ENCODE measurements around the gene LRSAM1.

LRSAM1 gene

GRCh38 chr9:127506117-127506813, 55.0 kb downstream of the LRSAM1 start:
- no peak for DNase-seq
- in situ Hi-C loops (cut with MboI; ENCODE audit: low pct_unique_long_range_greater_than_20kb, low sequenced_read_pairs): no loop called here

- no peak for DNase-seq
- in situ Hi-C loops (cut with MboI; ENCODE audit: low pct_unique_long_range_greater_than_20kb, low sequenced_read_pairs): no loop called here
These were observed 55.8 kb downstream of the LRSAM1 start for GRCh38 chr9:127506814-127507750.

DNA sequence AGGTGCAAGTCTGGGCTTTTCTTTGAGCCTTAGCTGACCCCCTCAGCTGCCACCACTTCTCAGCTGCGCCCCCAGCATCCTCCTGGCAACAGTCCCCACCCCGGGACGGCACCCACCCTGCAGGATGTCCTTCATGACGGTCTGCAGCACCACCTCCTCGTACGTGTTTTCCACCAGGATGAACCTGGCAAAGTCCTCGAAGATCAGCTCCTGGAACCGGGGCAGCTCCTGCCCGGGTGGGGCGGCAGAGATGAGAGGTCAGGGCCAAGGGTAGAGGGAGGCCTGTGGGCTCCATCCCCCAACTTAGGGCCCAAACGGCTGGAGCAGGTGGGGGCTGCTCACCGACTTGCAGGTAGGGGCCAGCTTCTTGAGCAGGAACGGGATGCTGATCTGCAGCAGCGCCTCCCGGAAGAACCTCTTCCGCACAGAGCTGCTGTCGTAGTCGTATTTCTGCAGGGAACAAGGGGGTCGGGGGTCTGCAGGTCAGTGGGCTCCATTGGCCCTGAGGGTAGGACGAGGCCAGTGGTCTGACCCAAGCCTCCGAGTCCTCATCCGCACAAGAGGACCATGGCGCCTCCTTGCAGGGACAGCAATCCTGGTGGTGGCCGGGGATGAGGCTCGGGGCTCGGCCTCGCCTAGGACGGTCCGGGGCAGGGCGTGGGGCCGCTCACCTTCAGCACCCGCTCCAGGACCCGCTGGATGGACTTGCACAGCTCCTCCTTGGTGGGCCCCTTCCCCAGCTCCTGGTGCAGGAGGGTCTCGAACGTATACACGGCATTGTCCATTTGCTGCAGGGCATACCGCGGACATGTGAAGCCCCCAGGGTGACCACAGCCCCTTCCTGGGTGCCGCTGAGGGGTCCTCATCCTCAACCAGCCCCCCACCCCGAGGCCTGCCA, 56.7 kb downstream of the LRSAM1 start:
- no peak for DNase-seq
- in situ Hi-C loops (cut with MboI; ENCODE audit: low pct_unique_long_range_greater_than_20kb, low sequenced_read_pairs): no loop called here

- DNase-seq: no peak
- in situ Hi-C loops (cut with MboI; ENCODE audit: low pct_unique_long_range_greater_than_20kb, low sequenced_read_pairs): no loop called here
These were observed 57.6 kb downstream of the LRSAM1 start for GRCh38 chr9:127508901-127509260.

DNA sequence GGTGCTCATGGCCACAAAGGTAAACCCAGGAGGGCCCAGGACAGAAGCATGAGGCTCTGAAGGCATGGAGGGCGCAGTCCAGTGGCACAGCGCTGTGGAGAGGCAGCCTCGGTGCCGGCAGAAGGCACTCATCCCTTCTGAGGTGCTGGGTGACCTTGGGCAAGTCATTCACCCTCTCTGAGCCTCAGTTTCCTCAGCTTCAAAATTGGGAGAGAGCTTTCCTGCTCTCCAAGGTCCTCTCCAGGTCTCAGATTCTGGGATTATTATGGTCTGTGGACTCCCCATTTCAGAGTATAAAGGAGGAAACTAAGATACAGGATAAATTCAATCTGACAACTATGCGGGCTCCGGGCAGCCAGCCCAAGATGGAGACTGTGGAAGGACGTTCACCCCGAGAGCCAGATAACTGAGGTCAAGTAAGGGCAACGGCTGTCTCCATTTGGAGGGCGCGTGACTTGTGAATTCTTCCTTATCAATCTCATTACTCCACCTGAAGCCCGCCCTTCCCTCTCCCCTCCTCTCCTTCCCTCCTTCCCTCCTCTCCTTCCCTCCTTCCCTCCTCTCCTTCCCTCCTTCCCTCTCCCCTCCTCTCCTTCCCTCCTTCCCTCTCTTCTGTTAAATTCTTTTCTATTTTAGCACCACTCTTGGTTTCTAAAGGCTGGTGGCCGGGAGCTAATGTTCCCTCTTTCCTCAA, 58.1 kb downstream of the LRSAM1 start:
- DNase-seq: no peak
- in situ Hi-C loops (cut with MboI; ENCODE audit: low pct_unique_long_range_greater_than_20kb, low sequenced_read_pairs): no loop called here

DNA sequence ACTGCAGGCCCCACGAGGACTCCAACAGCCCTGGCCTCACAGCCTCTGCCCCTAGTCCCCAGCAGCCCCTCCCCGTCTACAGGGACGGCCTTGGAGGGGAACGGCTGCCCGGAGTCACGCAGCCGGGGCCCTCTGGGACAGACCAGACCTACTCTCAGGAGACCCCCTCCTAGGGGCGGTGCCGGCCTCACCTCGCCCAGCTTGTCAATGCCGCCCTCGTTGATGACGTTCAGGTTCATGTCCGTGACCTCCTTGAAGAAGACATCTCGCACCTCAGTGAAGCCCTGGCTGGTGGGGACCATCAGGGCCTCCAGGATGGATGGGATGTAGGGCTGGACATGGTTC, 58.6 kb downstream of the LRSAM1 start:
- no peak for DNase-seq
- in situ Hi-C loops (cut with MboI; ENCODE audit: low pct_unique_long_range_greater_than_20kb, low sequenced_read_pairs): no loop called here

DNA sequence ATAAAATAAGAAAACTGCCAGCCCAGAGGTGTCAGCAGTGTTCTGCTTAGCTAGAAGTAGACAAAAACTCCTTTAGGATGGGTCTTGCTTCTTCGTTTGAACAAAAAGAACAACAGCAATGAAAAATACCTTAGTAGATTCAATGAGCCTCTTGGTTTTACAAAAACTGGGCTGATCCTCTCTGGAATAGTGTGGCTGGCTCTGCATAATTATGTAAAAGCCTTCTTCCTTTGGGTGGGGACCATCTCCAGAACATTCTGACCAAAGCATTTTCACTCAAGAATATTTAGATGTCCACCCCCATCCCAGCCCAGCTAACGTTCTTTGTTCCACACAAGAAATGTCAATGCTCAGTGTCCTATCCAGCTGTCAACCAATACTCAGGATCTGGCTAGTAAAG, 63.2 kb downstream of the LRSAM1 start:
- no peak for DNase-seq
- in situ Hi-C loops (cut with MboI; ENCODE audit: low pct_unique_long_range_greater_than_20kb, low sequenced_read_pairs): no loop called here

- DNase-seq: no peak
- in situ Hi-C loops (cut with MboI; ENCODE audit: low pct_unique_long_range_greater_than_20kb, low sequenced_read_pairs): no loop called here
These were observed 65.7 kb downstream of the LRSAM1 start for GRCh38 chr9:127516835-127517607.

GRCh38 chr9:127517620-127518019, 66.3 kb downstream of the LRSAM1 start:
- no peak for DNase-seq
- in situ Hi-C loops (cut with MboI; ENCODE audit: low pct_unique_long_range_greater_than_20kb, low sequenced_read_pairs): no loop called here

DNA sequence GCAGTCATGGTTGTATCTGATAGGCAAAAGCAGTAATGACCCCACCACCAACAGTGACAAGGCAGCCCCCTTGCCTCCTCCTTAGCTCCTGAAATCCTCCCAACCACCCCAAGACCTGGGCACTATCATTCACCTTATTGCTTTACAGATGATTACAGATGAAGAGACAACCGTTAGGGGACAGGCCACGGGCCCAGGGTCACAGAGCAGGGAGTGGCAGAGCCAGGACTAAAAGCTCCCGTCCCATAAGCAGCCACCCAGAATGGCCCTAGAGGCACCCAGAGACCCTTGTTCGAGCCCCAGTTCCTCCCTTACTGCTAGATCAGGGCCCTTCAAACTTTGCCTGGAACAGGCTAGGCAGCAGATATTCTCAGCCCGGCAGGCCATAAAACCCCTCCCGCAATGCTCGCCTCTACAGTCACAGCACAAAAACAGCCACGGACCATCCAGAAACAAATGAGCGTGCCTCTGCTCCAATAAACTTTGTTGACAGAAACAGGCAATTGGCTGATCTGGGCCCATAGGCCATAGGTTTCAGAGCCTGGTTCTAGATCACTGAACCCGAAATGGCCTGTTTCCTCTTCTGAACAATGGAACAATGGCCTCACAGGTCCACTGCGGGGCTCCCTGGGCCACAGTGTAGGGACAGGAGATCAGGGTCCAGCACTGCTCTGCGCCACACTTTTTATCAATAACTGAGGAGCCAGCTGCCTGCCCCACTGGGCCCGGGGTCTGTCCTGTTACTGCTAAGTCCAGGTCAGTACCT, 67.0 kb downstream of the LRSAM1 start:
- no peak for DNase-seq
- in situ Hi-C loops (cut with MboI; ENCODE audit: low pct_unique_long_range_greater_than_20kb, low sequenced_read_pairs): no loop called here

GRCh38 chr9:127519301-127520166, 68.2 kb downstream of the LRSAM1 start:
- in situ Hi-C loops (cut with MboI; ENCODE audit: low pct_unique_long_range_greater_than_20kb, low sequenced_read_pairs): no loop called here
- DNase-seq: peak; percentile 86

DNA sequence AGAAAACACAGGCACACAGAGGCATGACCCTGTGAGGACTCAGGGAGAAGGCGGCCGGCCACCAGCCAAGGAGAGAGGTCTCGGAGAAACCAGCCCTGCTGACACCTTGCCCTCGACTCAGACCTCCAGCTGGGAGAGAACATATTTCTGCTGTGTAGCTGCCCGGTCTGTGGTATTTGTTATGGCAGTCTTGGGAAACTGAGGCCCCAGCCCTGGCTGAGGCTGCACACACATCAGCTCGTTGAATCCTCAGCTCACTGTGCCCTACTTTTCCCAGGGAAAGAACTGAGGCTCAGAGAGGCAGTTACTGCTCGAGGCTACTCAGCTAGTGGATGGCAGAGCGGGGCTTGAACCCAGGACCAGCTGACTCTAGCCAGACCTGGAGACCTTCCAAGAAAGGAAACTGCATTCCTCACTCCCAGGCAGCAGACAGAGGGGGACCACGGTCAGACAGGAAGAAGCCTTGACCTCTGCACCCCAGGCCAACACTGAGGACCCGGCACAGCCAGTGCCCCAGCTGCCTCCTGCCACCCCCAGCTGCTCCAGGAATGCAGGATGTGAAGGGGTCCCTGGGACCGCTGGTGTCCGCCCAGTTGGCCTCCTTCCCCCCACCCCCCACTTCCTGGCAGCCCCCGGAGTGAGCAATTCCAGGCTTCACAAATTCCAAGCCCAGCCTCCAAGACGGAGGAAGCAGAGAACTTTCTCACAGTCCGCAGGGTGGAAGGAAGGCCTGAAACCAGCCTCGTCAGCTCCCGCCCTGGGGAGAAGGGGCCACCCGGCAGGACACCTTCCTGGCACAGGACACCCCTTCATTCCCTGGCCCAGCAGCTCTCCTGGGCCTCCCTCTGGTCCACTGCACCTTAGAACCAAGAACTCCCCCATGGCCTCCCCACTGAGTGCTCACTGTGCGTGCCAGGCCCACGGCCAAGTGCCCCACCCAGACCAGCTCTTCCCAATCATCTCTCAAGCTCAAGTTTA, 69.9 kb downstream of the LRSAM1 start:
- in situ Hi-C loops (cut with MboI; ENCODE audit: low pct_unique_long_range_greater_than_20kb, low sequenced_read_pairs): no loop called here
- DNase-seq: no peak

DNA sequence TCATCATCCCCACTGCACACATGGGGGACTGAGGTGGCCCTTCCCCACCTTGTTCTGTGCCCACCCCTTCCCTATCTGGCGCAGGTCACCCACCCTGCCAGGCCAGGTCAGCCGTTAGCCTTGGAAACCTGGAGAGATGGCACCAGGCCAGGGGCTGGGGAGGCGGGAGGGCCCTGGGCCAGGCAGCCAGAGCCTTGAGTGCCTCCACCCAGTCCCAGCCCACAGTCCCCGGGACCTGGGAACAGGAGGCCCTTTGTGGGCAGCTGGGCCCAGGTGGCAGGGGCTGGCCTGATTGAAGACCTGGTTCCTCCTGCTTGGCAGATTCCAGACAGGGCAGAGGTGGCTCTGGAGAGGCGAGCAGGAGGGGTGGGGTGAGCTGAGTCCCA, 70.6 kb downstream of the LRSAM1 start:
- DNase-seq: no peak
- in situ Hi-C loops (cut with MboI; ENCODE audit: low pct_unique_long_range_greater_than_20kb, low sequenced_read_pairs): no loop called here

DNA sequence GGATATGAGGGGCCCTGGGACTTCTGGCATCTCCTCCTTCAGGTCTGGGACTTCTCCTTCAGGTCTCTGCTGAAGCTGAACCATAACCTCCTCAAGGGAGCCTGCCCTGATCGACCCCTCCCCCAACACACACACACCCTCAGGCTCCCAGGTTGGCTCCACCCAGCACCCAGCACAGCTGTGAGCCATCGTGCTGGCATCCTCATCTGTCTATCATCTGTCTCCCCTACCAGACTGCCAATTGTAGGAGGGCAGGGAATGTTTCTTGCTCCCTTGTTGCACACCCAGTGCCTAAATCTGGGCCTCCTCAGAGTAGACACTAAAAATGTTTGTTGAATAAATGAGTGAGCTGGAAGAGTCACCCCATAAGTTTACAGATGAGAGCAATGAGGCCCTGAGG, 71.4 kb downstream of the LRSAM1 start:
- in situ Hi-C loops (cut with MboI; ENCODE audit: low pct_unique_long_range_greater_than_20kb, low sequenced_read_pairs): no loop called here

DNA sequence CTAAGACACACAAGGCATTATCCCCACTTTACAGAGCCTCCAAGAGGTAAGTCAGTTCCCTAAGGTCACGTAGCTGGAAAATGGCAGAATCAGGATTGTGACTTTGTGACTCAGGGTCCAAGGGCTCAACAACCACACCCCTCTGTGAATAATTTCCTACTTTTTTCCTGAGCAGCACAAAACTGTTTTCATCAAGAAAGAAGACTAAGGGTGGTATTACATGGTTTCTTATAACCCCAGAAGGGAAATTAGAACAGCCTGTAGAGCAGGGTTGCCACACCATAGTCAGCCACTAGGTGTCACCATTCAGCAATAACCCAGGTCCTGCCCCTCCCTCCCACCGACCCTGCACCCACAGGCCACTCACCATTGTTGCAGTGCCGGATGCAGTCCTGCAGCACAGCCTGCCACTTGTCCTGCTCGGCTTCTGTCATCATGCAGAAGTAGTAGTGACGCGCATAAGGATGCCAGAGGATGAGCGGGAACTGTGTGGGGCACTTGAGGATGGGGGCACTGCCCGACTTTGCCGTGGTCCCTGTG, 72.1 kb downstream of the LRSAM1 start:
- in situ Hi-C loops (cut with MboI; ENCODE audit: low pct_unique_long_range_greater_than_20kb, low sequenced_read_pairs): no loop called here
- DNase-seq: peak; percentile 85

More for the DNA sequence above, 71.4 kb downstream of the LRSAM1 start:
- DNase-seq: no peak

- DNase-seq: no peak
These were observed 73.1 kb downstream of the LRSAM1 start for GRCh38 chr9:127524373-127524772.

More at GRCh38 chr9:127524373-127524772, 73.1 kb downstream of the LRSAM1 start:
- in situ Hi-C loops (cut with MboI; ENCODE audit: low pct_unique_long_range_greater_than_20kb, low sequenced_read_pairs): no loop called here

Measured in KBM-7 (cell line).